Measurements from ENCODE around the gene ATP7B.

- no peak for TF ChIP-seq TAF1 (IDR thresholded peaks at IDR 0.05; ENCODE audit: low read depth, low read length)
- TF ChIP-seq SPI1 (IDR thresholded peaks at IDR 0.05; ENCODE audit: low read depth, low read length), result no peak
Measured at GRCh38 chr13:51921790-51922740, 89.2 kb downstream of the ATP7B start.
